Measurements from ENCODE around the gene IL4.

IL4 gene

DNA sequence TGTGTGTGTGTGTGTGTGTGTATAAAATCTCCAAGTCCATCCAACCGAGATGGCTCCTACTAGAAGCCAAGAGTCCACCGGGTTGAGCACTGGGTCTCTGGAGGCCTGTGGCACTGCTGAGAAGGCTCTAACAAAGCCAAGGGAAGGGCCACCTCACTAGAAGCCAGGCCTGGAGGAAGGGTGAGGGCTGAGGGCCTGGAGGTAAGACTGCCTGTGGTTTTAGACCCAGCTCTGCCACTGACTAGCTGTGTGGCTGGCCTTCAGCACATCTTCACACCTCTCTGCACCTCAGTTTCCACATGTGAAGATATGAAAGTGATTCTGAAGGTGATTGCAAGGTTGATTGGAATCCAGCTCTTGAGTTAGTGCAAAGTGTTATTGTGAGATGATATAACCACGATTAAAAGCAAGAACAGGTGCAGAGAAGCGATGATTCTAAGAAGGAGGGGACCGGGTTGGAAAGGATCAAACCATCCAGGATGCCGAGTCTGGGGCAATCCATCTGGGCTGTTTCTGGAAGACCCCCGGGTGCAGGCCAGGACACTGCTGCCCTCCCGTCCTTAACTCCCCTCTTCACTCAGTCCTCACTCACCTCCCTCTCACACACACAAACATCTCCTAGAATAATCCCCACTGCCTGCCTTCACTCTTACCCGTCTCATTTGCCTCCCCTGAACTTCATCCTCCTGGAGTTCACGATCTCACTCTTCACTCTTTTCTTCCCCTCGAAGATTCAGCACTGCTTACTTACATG, 2.3 kb downstream of the IL4 start:
- H3K27me3 ChIP-seq (ENCODE audit: control insufficient read depth, insufficient read depth, low read length): no peaks in the 10 kb centered on the region
- no peaks in the 10 kb centered on the region for H3K4me1 ChIP-seq (ENCODE audit: control insufficient read depth, insufficient read depth, low read length)
- H3K9me3 ChIP-seq (ENCODE audit: control insufficient read depth, insufficient read depth, low read length): no peaks in the 10 kb centered on the region
- H3K36me3 ChIP-seq (ENCODE audit: control insufficient read depth, insufficient read depth, low read length): no peaks in the 10 kb centered on the region
- no peak overlapping the region for H3K27ac ChIP-seq (ENCODE audit: low read depth, low read length)
- no peak overlapping the region for H3K9ac ChIP-seq (ENCODE audit: low read depth, low read length)
- H3K4me3 ChIP-seq (ENCODE audit: low read depth, low read length): no peak overlapping the region

DNA sequence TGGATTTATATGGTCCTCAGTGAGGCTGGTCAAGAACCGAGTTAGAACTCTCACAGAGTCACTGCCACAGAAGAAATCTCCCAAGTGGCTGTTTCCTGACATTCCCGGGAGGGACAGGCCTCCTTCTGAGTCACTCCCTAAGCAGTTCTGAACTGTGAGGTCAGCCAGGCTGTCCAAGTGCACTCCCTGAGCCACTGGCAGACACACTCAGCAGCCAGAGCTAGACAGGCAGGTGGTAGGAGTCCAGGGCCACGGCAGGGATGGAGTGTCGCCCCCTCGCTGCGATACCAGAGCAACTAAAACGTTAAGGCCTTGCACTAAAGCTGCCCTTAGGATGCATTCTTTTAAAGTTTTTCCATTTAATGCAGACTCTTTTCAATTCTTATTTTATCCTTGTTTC, 3.4 kb downstream of the IL4 start:
- Histone ChIP-seq H3K27me3 (ENCODE audit: control insufficient read depth, insufficient read depth, low read length) (no peaks in the 10 kb centered on the region), H3K9me3 (ENCODE audit: control insufficient read depth, insufficient read depth, low read length) (no peaks in the 10 kb centered on the region), H3K36me3 (ENCODE audit: control insufficient read depth, insufficient read depth, low read length) (no peaks in the 10 kb centered on the region), H3K27ac (ENCODE audit: low read depth, low read length) (no peak overlapping the region), H3K4me1 (ENCODE audit: control insufficient read depth, insufficient read depth, low read length) (no peaks in the 10 kb centered on the region), H3K4me3 (ENCODE audit: low read depth, low read length) (no peak overlapping the region), H3K9ac (ENCODE audit: low read depth, low read length) (no peak overlapping the region)

DNA sequence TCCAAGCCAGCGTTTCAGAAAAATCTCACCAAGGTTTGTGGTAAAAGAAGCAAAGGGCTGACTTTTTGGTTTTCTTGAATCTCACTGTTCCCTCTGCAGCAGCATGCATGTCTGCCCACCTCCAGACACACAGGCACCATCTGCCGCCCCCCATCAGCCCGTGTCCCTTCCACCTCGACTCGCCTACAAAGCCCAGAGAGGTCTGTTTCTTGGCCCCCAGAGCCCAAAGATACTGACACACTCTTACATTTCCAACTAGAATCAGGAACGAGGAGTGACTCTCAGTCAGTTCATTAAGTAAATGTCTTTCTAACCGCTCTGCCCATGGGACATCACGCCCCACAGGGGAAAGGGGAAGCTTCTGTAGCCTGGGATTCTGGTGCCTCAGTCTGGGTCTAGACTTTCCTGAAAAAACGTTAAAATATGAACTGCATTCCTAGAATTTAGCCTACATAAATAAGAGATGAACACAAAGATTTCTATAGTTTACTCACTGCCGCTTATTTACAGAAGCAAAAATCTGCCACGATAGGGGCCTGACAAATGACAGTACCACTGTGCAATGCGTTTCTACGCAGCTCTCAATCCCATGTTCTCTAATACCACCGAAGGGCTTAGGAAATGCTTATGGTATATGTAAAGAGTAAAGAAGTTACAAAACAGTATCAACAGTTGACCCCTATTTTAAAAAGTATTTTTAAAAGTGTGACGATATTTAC, 4.1 kb downstream of the IL4 start:
- Histone ChIP-seq H3K9ac (ENCODE audit: low read depth, low read length) (no peak overlapping the region), H3K9me3 (ENCODE audit: control insufficient read depth, insufficient read depth, low read length) (no peaks in the 10 kb centered on the region), H3K27ac (ENCODE audit: low read depth, low read length) (no peak overlapping the region), H3K4me3 (ENCODE audit: low read depth, low read length) (no peak overlapping the region), H3K36me3 (ENCODE audit: control insufficient read depth, insufficient read depth, low read length) (no peaks in the 10 kb centered on the region), H3K27me3 (ENCODE audit: control insufficient read depth, insufficient read depth, low read length) (no peaks in the 10 kb centered on the region), H3K4me1 (ENCODE audit: control insufficient read depth, insufficient read depth, low read length) (no peaks in the 10 kb centered on the region)

DNA sequence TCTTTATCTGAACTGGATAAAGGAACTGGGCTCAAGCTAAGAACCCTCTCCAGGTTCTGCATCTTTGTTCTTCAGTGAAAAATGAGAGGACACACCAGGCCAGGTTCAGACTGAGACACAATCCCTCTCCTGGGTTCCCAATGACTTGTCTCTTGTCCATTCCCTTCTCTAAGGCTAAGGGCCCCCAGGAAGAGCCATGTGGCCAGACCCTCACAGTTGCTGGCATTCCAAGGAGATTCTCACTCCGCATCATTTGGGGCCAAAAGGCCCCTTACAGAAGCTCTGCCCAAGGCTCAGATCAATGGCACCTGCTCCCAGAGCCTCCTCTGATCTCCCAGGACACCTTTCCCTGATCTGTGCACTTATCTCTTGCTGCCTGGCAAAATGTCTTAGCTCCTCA, 4.9 kb downstream of the IL4 start:
- H3K4me1 ChIP-seq (ENCODE audit: control insufficient read depth, insufficient read depth, low read length): no peaks in the 10 kb centered on the region

DNA sequence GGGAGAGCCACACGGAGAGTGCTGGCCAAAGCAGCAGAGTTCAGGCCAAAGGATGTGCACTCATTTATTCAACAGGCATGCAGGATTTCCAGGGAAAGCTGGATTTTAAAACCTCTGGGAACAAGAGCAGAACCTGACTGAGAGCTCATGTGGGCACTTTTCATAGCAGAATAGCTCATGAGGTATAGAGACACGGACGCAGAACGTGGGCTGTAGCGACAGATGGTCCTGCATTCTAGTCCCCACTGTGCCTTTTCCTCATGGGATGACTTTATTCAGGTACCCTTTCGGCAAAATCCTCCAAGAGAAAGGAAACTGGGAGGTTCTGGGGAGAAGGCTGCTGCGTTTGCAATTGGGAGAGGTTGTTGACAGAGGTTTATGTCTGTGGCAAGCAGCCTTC, 5.4 kb downstream of the IL4 start:
- Histone ChIP-seq H3K9me3 (ENCODE audit: control insufficient read depth, insufficient read depth, low read length) (no peaks in the 10 kb centered on the region), H3K36me3 (ENCODE audit: control insufficient read depth, insufficient read depth, low read length) (no peaks in the 10 kb centered on the region), H3K4me3 (ENCODE audit: low read depth, low read length) (no peak overlapping the region), H3K27ac (ENCODE audit: low read depth, low read length) (no peak overlapping the region), H3K27me3 (ENCODE audit: control insufficient read depth, insufficient read depth, low read length) (no peaks in the 10 kb centered on the region), H3K9ac (ENCODE audit: low read depth, low read length) (no peak overlapping the region), H3K4me1 (ENCODE audit: control insufficient read depth, insufficient read depth, low read length) (no peaks in the 10 kb centered on the region)

More for the DNA sequence above, 4.9 kb downstream of the IL4 start:
- H3K9me3 ChIP-seq (ENCODE audit: control insufficient read depth, insufficient read depth, low read length): no peaks in the 10 kb centered on the region
- no peak overlapping the region for H3K9ac ChIP-seq (ENCODE audit: low read depth, low read length)
- H3K27me3 ChIP-seq (ENCODE audit: control insufficient read depth, insufficient read depth, low read length): no peaks in the 10 kb centered on the region
- no peak overlapping the region for H3K27ac ChIP-seq (ENCODE audit: low read depth, low read length)
- no peaks in the 10 kb centered on the region for H3K36me3 ChIP-seq (ENCODE audit: control insufficient read depth, insufficient read depth, low read length)
- no peak overlapping the region for H3K4me3 ChIP-seq (ENCODE audit: low read depth, low read length)

DNA sequence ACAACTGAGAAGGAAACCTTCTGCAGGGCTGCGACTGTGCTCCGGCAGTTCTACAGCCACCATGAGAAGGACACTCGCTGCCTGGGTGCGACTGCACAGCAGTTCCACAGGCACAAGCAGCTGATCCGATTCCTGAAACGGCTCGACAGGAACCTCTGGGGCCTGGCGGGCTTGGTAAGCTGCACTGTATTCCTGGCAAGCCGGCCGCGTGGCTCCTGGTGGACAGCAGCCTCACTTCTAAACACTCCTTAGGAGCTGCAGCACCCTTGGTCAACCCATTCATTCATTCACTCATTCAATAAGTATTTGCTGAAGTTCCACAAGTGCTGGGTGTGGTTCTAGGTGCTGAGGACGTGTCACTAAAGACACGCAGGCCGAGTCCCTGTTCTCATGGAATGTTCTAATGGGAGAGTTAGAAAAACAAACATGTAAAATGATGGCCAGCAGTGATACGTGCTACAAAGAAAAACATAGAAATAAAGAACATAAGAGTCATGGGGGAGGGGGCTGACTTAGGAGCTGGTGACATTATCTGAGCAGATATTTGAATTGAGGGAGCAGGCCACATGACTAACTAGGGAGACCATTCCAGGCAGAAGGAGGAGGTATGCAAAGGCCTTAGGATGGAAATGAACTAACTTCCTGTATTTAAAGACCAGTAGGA, 6.1 kb downstream of the IL4 start:
- Histone ChIP-seq H3K27me3 (ENCODE audit: control insufficient read depth, insufficient read depth, low read length) (no peaks in the 10 kb centered on the region), H3K9ac (ENCODE audit: low read depth, low read length) (no peak overlapping the region), H3K4me3 (ENCODE audit: low read depth, low read length) (no peak overlapping the region), H3K9me3 (ENCODE audit: control insufficient read depth, insufficient read depth, low read length) (no peaks in the 10 kb centered on the region), H3K27ac (ENCODE audit: low read depth, low read length) (no peak overlapping the region), H3K36me3 (ENCODE audit: control insufficient read depth, insufficient read depth, low read length) (no peaks in the 10 kb centered on the region), H3K4me1 (ENCODE audit: control insufficient read depth, insufficient read depth, low read length) (no peaks in the 10 kb centered on the region)

DNA sequence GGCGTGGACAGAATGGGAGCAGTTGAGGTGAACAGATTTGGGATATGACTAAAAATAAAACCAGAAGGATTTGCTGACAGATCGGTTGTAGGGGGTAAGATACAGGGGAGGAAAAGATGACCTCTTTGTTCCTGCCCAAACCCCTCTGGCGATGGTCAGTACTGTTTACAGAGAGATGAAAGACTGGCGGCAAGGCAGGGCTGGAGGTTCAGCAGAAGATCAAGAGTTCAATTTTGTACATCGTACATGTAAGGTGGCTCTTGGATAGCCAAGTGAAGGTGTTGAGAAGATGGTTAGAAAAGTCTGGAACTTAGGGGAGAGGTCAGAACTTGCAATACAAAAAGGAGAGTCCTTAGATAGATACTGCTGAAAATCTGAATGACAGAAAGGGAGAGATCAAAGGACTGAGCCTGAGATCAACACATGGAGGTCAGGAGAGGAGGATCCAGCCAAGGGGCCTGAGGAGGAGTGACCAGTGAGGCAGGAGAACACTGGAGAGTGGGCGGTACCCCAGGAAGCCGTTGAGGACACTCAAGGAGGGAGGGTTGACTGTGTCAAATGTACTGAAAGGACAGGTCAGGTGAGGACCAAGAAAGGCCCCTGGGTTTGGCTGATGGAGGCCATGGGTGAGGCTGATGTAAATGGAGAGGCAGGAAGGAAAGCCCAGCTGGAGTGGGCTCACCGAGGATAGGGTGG, 7.1 kb downstream of the IL4 start:
- H3K27me3 ChIP-seq (ENCODE audit: control insufficient read depth, insufficient read depth, low read length): no peaks in the 10 kb centered on the region
- H3K4me1 ChIP-seq (ENCODE audit: control insufficient read depth, insufficient read depth, low read length): no peaks in the 10 kb centered on the region

DNA sequence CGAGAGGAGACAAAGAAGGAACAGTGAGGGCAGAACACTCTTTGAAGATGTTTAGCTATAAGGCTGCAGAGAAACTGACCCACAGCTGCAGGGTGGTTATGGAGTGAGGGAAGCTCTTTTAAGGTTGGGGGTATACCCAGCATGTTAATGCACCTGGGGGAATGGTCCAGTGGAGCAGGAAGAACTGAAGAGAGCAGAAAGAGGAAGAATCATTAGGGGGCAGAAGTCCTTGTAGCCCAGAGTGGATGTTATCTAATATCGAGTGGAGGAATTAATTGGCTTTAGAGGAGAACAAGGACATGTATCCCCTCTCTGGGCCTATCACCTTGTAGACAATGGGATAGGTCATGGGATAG, 7.7 kb downstream of the IL4 start:
- Histone ChIP-seq H3K9ac (ENCODE audit: low read depth, low read length) (no peak overlapping the region), H3K4me3 (ENCODE audit: low read depth, low read length) (no peak overlapping the region), H3K4me1 (ENCODE audit: control insufficient read depth, insufficient read depth, low read length) (no peaks in the 10 kb centered on the region), H3K9me3 (ENCODE audit: control insufficient read depth, insufficient read depth, low read length) (no peaks in the 10 kb centered on the region), H3K27me3 (ENCODE audit: control insufficient read depth, insufficient read depth, low read length) (no peaks in the 10 kb centered on the region), H3K36me3 (ENCODE audit: control insufficient read depth, insufficient read depth, low read length) (no peaks in the 10 kb centered on the region), H3K27ac (ENCODE audit: low read depth, low read length) (no peak overlapping the region)

More for the DNA sequence above, 7.1 kb downstream of the IL4 start:
- H3K36me3 ChIP-seq (ENCODE audit: control insufficient read depth, insufficient read depth, low read length): no peaks in the 10 kb centered on the region
- H3K9ac ChIP-seq (ENCODE audit: low read depth, low read length): no peak overlapping the region
- no peaks in the 10 kb centered on the region for H3K9me3 ChIP-seq (ENCODE audit: control insufficient read depth, insufficient read depth, low read length)
- no peak overlapping the region for H3K4me3 ChIP-seq (ENCODE audit: low read depth, low read length)
- no peak overlapping the region for H3K27ac ChIP-seq (ENCODE audit: low read depth, low read length)

DNA sequence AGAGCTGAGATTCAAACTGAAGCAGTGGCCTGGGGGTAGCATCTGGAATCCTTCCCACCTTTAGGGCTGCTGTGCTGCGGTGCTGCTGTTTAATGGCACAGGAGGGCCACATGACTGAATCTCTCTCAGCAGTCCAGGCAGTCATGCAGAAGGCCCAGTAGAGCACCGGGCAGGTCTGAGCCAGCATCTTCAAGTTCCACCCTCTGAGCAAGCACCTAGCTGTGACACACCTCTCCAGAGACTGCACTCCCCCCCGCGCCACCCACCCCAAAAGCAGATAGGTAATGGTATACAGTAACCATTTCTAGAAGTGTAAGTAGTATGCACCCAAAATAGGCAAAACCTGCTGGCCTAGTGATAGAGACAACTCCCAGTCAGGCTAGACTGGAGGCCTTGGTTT, 8.2 kb downstream of the IL4 start:
- Histone ChIP-seq H3K27ac (ENCODE audit: low read depth, low read length) (no peak overlapping the region), H3K4me1 (ENCODE audit: control insufficient read depth, insufficient read depth, low read length) (no peaks in the 10 kb centered on the region), H3K4me3 (ENCODE audit: low read depth, low read length) (no peak overlapping the region), H3K36me3 (ENCODE audit: control insufficient read depth, insufficient read depth, low read length) (no peaks in the 10 kb centered on the region), H3K27me3 (ENCODE audit: control insufficient read depth, insufficient read depth, low read length) (no peaks in the 10 kb centered on the region), H3K9ac (ENCODE audit: low read depth, low read length) (no peak overlapping the region), H3K9me3 (ENCODE audit: control insufficient read depth, insufficient read depth, low read length) (no peaks in the 10 kb centered on the region)

DNA sequence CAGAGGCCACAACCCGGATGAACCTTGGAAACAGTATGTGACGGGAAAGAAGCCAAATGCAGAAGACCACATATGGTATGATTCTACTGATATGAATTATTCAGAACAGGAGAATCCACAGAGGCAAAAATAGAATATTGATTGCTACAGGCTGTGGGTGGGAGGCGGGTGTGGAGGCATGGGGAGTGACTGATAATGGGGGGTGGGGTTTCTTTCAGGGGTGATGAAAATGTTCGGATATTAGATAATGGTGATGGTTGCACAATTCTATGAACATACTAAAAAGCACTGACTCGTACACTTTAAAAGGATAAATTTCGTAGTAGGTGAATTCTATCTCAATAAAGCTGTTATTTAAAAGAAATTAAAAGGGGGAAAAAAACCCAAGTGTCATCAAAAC, 10.7 kb downstream of the IL4 start:
- no peak overlapping the region for H3K4me3 ChIP-seq (ENCODE audit: low read depth, low read length)
- no peak overlapping the region for H3K27ac ChIP-seq (ENCODE audit: low read depth, low read length)
- no peaks in the 10 kb centered on the region for H3K4me1 ChIP-seq (ENCODE audit: control insufficient read depth, insufficient read depth, low read length)

More for the DNA sequence above, 10.7 kb downstream of the IL4 start:
- Histone ChIP-seq H3K36me3 (ENCODE audit: control insufficient read depth, insufficient read depth, low read length) (no peaks in the 10 kb centered on the region), H3K9ac (ENCODE audit: low read depth, low read length) (no peak overlapping the region), H3K9me3 (ENCODE audit: control insufficient read depth, insufficient read depth, low read length) (no peaks in the 10 kb centered on the region), H3K27me3 (ENCODE audit: control insufficient read depth, insufficient read depth, low read length) (no peaks in the 10 kb centered on the region)

Data from HUES48 (cell line).